ENCODE results near the gene TMEM163.

Gene TMEM163

DNA sequence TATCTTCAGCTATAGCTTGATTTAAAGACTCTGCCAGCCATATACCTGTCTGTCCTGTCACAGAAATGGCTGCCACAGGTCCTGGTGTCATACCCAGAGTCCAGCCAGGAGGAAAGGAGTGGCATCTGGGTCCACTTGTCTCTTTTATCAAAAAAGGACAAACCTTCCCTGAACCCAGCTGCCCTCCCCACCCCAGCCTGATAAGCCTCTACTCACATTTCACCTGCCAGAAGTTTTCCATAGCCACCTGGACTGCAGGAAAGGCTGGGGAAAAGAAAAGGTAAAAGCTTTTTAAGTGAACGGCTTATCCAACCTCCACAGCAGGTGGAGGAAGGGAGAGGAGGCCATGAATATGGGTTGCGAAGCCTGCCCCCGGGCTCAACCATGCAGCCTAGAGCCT is 32.8 kb downstream of the TMEM163 start:
- FAIRE-seq (no peak), DNase-seq (ENCODE audit: insufficient read length, low spot score) (no peak)
- TF ChIP-seq POLR2A (IDR thresholded peaks at IDR 0.05; ENCODE audit: low read depth, low read length) (no peak), TAF1 (IDR thresholded peaks at IDR 0.05; ENCODE audit: low read depth, low read length) (no peak), SPI1 (IDR thresholded peaks at IDR 0.05; ENCODE audit: low read depth, low read length) (no peak), POU2F2 (IDR thresholded peaks at IDR 0.05; ENCODE audit: low read depth, low read length) (no peak), POLR2AphosphoS5 (IDR thresholded peaks at IDR 0.05; ENCODE audit: low read depth, low read length) (no peak), PAX5 (IDR thresholded peaks at IDR 0.05; ENCODE audit: insufficient read depth, low read length, severe bottlenecking) (no peak)

GRCh38 chr2:134683561-134684112 is 35.2 kb downstream of the TMEM163 start:
- TF ChIP-seq POU2F2 (IDR thresholded peaks at IDR 0.05; ENCODE audit: low read depth, low read length) (peak; percentile 65; the same call in 1 of the 2 replicates), POLR2A (IDR thresholded peaks at IDR 0.05; ENCODE audit: low read depth, low read length) (no peak)
- DNase-seq (ENCODE audit: insufficient read length, low spot score) (no peak), FAIRE-seq (peak; percentile 89)

DNA sequence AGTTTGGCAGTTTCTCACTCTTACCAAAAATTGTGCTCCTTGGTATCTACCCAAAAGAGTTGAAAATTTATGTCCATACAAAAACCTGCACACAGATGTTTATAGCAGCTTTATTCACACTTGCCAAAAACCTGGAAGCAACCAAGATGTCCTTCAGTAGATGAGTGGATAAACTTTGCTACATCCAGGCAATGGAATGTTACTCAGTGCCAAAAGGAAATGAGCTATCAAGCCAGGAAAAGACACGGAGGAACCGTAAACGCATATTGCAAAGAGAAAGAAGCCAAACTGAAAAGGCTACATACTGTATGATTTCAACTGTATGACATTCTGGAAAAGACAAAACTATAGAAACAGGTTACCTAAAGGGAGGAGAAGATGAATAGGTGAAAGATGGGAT is 36.1 kb downstream of the TMEM163 start:
- TF ChIP-seq PAX5 (IDR thresholded peaks at IDR 0.05; ENCODE audit: insufficient read depth, low read length, severe bottlenecking) (no peak), POLR2A (IDR thresholded peaks at IDR 0.05; ENCODE audit: low read depth, low read length) (no peak), POU2F2 (IDR thresholded peaks at IDR 0.05; ENCODE audit: low read depth, low read length) (no peak), POLR2AphosphoS5 (IDR thresholded peaks at IDR 0.05; ENCODE audit: low read depth, low read length) (no peak), TAF1 (IDR thresholded peaks at IDR 0.05; ENCODE audit: low read depth, low read length) (no peak), SPI1 (IDR thresholded peaks at IDR 0.05; ENCODE audit: low read depth, low read length) (no peak)
- no peak for FAIRE-seq
- no peak for DNase-seq (ENCODE audit: insufficient read length, low spot score)

- TF ChIP-seq PAX5 (IDR thresholded peaks at IDR 0.05; ENCODE audit: insufficient read depth, low read length, severe bottlenecking) (no peak), TAF1 (IDR thresholded peaks at IDR 0.05; ENCODE audit: low read depth, low read length) (no peak), POLR2AphosphoS5 (IDR thresholded peaks at IDR 0.05; ENCODE audit: low read depth, low read length) (no peak), POLR2A (IDR thresholded peaks at IDR 0.05; ENCODE audit: low read depth, low read length) (no peak), SPI1 (IDR thresholded peaks at IDR 0.05; ENCODE audit: low read depth, low read length) (no peak), POU2F2 (IDR thresholded peaks at IDR 0.05; ENCODE audit: low read depth, low read length) (no peak)
- no peak for FAIRE-seq
- no peak for DNase-seq (ENCODE audit: insufficient read length, low spot score)
Measured at GRCh38 chr2:134681201-134681600, 37.6 kb downstream of the TMEM163 start.

GRCh38 chr2:134679745-134680144 is 39.1 kb downstream of the TMEM163 start:
- DNase-seq (ENCODE audit: insufficient read length, low spot score), result no peak
- no peak for TF ChIP-seq POLR2AphosphoS5 (IDR thresholded peaks at IDR 0.05; ENCODE audit: low read depth, low read length)
- TF ChIP-seq SPI1 (IDR thresholded peaks at IDR 0.05; ENCODE audit: low read depth, low read length), result no peak
- TF ChIP-seq POU2F2 (IDR thresholded peaks at IDR 0.05; ENCODE audit: low read depth, low read length), result no peak
- TF ChIP-seq POLR2A (IDR thresholded peaks at IDR 0.05; ENCODE audit: low read depth, low read length), result no peak
- no peak for TF ChIP-seq PAX5 (IDR thresholded peaks at IDR 0.05; ENCODE audit: insufficient read depth, low read length, severe bottlenecking)
- TF ChIP-seq TAF1 (IDR thresholded peaks at IDR 0.05; ENCODE audit: low read depth, low read length), result no peak
- FAIRE-seq, result peak; percentile 57

DNA sequence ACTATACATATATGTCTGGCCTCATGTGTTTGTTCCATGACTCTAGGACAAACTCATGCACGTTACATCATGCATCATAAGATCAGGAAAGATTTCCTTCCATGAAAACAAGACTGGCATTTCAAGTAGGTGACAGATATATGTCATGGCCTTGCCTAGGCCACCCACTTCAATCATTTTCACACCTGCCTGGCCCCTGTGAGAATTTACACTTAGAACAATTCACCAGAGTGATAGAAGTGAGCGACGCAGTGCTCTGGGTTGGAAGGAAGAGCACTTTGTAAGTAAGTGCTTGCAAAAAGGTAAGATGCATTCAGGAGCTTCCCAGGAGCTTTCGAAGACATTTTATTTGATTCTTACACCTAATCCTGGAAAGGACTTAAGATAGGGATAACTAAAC is 39.5 kb downstream of the TMEM163 start:
- DNase-seq (ENCODE audit: insufficient read length, low spot score), result no peak
- FAIRE-seq, result peak; percentile 16
- no peak for TF ChIP-seq POLR2A (IDR thresholded peaks at IDR 0.05; ENCODE audit: low read depth, low read length)
- no peak for TF ChIP-seq PAX5 (IDR thresholded peaks at IDR 0.05; ENCODE audit: insufficient read depth, low read length, severe bottlenecking)
- TF ChIP-seq POU2F2 (IDR thresholded peaks at IDR 0.05; ENCODE audit: low read depth, low read length), result no peak
- no peak for TF ChIP-seq POLR2AphosphoS5 (IDR thresholded peaks at IDR 0.05; ENCODE audit: low read depth, low read length)
- TF ChIP-seq TAF1 (IDR thresholded peaks at IDR 0.05; ENCODE audit: low read depth, low read length), result no peak

GRCh38 chr2:134677856-134678756 is 40.7 kb downstream of the TMEM163 start:
- DNase-seq (ENCODE audit: insufficient read length, low spot score) (no peak), FAIRE-seq (no peak)

GRCh38 chr2:134676960-134677359 is 41.8 kb downstream of the TMEM163 start:
- DNase-seq (ENCODE audit: insufficient read length, low spot score), result no peak
- peak; percentile 72 for FAIRE-seq
- TF ChIP-seq POLR2AphosphoS5 (IDR thresholded peaks at IDR 0.05; ENCODE audit: low read depth, low read length) (no peak), SPI1 (IDR thresholded peaks at IDR 0.05; ENCODE audit: low read depth, low read length) (peak; percentile 39), TAF1 (IDR thresholded peaks at IDR 0.05; ENCODE audit: low read depth, low read length) (no peak), POU2F2 (IDR thresholded peaks at IDR 0.05; ENCODE audit: low read depth, low read length) (no peak), POLR2A (IDR thresholded peaks at IDR 0.05; ENCODE audit: low read depth, low read length) (no peak), PAX5 (IDR thresholded peaks at IDR 0.05; ENCODE audit: insufficient read depth, low read length, severe bottlenecking) (no peak)

More at GRCh38 chr2:134677856-134678756, 40.7 kb downstream of the TMEM163 start:
- no peak for TF ChIP-seq POU2F2 (IDR thresholded peaks at IDR 0.05; ENCODE audit: low read depth, low read length)
- no peak for TF ChIP-seq TAF1 (IDR thresholded peaks at IDR 0.05; ENCODE audit: low read depth, low read length)
- TF ChIP-seq SPI1 (IDR thresholded peaks at IDR 0.05; ENCODE audit: low read depth, low read length), result no peak
- no peak for TF ChIP-seq PAX5 (IDR thresholded peaks at IDR 0.05; ENCODE audit: insufficient read depth, low read length, severe bottlenecking)
- no peak for TF ChIP-seq POLR2A (IDR thresholded peaks at IDR 0.05; ENCODE audit: low read depth, low read length)
- TF ChIP-seq POLR2AphosphoS5 (IDR thresholded peaks at IDR 0.05; ENCODE audit: low read depth, low read length), result no peak

DNA sequence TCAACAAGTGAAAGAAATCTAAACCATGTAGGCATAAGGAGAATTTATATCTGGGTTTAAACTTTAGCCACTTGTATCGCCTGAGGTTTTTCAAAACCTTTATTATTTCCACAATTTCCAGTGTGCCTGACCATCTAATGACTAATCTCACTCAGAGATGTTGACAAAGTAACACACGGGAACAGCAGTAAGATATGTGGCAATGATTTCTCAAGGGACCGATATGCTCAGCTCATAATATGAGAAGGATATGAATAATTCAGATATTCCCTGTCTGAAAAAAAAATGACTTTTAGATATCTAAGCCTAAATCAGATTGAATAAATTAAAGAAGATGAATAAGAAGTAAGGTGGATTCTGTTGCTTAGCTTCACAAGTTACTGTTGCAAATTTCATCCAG is 43.5 kb downstream of the TMEM163 start:
- DNase-seq (ENCODE audit: insufficient read length, low spot score), result no peak
- no peak for TF ChIP-seq SPI1 (IDR thresholded peaks at IDR 0.05; ENCODE audit: low read depth, low read length)
- no peak for TF ChIP-seq POLR2A (IDR thresholded peaks at IDR 0.05; ENCODE audit: low read depth, low read length)
- TF ChIP-seq POU2F2 (IDR thresholded peaks at IDR 0.05; ENCODE audit: low read depth, low read length), result no peak
- no peak for TF ChIP-seq POLR2AphosphoS5 (IDR thresholded peaks at IDR 0.05; ENCODE audit: low read depth, low read length)
- no peak for TF ChIP-seq PAX5 (IDR thresholded peaks at IDR 0.05; ENCODE audit: insufficient read depth, low read length, severe bottlenecking)
- TF ChIP-seq TAF1 (IDR thresholded peaks at IDR 0.05; ENCODE audit: low read depth, low read length), result no peak
- no peak for FAIRE-seq
